Liver (tissue), 3 donors: ENCODE measurements around the gene ENTPD1.

ENCODE experiments used
- CTCF ChIP-seq: fragments of 150-350 bp; IDR thresholded peaks from 2 replicates; pipeline ENCODE4 v1.5.1; 2017; ENCODE audit warnings: improper control_type of control experiment, low read depth, low read length; ENCODE audit not compliant: missing input control
- FOXA2 ChIP-seq: IDR thresholded peaks from 2 replicates; pipeline ENCODE4 v1.6.1; 2016; ENCODE audit warnings: antibody characterized with exemption
- GABPA ChIP-seq, 2 donors: IDR thresholded peaks in 1 of 2; conservative IDR thresholded peaks in 1 of 2; 2 replicates each; pipeline ENCODE4 v1.6.1; 2016; ENCODE audit warnings: antibody characterized with exemption in 2 of 2, mild to moderate bottlenecking in 1 of 2, moderate library complexity in 1 of 2
- HNF4G ChIP-seq: IDR thresholded peaks from 2 replicates; pipeline ENCODE4 v1.6.1; 2016; ENCODE audit warnings: antibody characterized with exemption
- JUND ChIP-seq, 2 donors: IDR thresholded peaks; 2 replicates each; pipeline ENCODE4 v1.6.1; 2016; ENCODE audit warnings: antibody characterized with exemption in 2 of 2
- REST ChIP-seq: IDR thresholded peaks from 2 replicates; pipeline ENCODE4 v1.6.1; 2016; ENCODE audit warnings: antibody characterized with exemption, mild to moderate bottlenecking
- RXRA ChIP-seq, 2 donors: IDR thresholded peaks; 2 replicates each; pipeline ENCODE4 v1.6.1; 2017 to 2018; ENCODE audit warnings: antibody characterized with exemption in 2 of 2, mild to moderate bottlenecking in 1 of 2
- TAF1 ChIP-seq: conservative IDR thresholded peaks from 2 replicates; pipeline ENCODE4 v1.6.1; 2016; ENCODE audit warnings: antibody characterized with exemption, mild to moderate bottlenecking
- YY1 ChIP-seq: IDR thresholded peaks from 2 replicates; pipeline ENCODE4 v1.6.1; 2016; ENCODE audit warnings: antibody characterized with exemption, mild to moderate bottlenecking
- TF ChIP-seq, protein P1 (sequence below): IDR thresholded peaks from 2 replicates; pipeline ENCODE4 v1.6.1; 2016; ENCODE audit warnings: antibody characterized with exemption
- donor health status: healthy.
- donor health status: healthy.

DNA sequence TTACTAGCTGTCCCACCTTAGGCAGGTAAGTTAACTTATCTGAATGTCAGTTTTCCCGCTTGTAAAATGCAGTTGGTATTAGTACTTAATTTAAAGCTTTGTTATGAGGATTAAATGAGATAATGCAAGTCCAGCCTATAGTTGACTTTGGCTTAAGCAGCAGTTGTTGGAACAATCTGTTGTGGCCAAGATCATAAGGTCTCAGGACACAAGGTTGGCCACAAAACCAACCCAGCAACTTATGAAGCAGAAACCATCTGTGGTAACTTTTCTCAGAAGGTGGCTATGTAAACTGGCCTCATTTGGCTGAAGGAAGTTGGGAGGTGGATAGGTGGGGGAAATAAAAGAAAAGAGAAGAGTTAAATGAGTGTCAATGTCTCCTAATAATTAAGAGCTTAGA is 29.4 kb downstream of the ENTPD1 start:
- TF ChIP-seq CTCF (no peak), GABPA (IDR thresholded peaks at IDR 0.05 in 1 of 2, conservative IDR thresholded peaks at IDR 0.05 in 1 of 2) (no peak), REST (no peak), YY1 (no peak), FOXA2 (no peak), JUND (IDR thresholded peaks at IDR 0.05) (no peak), HNF4G (no peak), TAF1 (no peak), RXRA (IDR thresholded peaks at IDR 0.05) (no peak)
- TF ChIP-seq, protein P1, sequence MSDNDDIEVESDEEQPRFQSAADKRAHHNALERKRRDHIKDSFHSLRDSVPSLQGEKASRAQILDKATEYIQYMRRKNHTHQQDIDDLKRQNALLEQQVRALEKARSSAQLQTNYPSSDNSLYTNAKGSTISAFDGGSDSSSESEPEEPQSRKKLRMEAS: no peak
